ENCODE data around the gene HACD2. TPM values are rescaled to one million over a fixed set of nuclear protein-coding genes. Genes with fewer than 3 reads are reported as not detected.

The HACD2 gene
- total RNA-seq, 2 donors from 2014 or later, result 22.7 to 28.6 TPM

- Histone ChIP-seq H3K9me3 (no peaks in the 10 kb centered on the region), H3K36me3 (no peaks in the 10 kb centered on the region), H3K27me3 (no peaks in the 10 kb centered on the region), H3K4me1 (no peaks in the 10 kb centered on the region), H3K27ac (no peak overlapping the region), H3K4me3 (no peak overlapping the region)
- TF ChIP-seq, protein P1, sequence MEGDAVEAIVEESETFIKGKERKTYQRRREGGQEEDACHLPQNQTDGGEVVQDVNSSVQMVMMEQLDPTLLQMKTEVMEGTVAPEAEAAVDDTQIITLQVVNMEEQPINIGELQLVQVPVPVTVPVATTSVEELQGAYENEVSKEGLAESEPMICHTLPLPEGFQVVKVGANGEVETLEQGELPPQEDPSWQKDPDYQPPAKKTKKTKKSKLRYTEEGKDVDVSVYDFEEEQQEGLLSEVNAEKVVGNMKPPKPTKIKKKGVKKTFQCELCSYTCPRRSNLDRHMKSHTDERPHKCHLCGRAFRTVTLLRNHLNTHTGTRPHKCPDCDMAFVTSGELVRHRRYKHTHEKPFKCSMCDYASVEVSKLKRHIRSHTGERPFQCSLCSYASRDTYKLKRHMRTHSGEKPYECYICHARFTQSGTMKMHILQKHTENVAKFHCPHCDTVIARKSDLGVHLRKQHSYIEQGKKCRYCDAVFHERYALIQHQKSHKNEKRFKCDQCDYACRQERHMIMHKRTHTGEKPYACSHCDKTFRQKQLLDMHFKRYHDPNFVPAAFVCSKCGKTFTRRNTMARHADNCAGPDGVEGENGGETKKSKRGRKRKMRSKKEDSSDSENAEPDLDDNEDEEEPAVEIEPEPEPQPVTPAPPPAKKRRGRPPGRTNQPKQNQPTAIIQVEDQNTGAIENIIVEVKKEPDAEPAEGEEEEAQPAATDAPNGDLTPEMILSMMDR (IDR thresholded peaks at IDR 0.05), result no peak
- DNase-seq (ENCODE audit: low spot score), result no peak
Observed at GRCh38 chr3:123476967-123477750, 107.7 kb downstream of the HACD2 start.

DNA sequence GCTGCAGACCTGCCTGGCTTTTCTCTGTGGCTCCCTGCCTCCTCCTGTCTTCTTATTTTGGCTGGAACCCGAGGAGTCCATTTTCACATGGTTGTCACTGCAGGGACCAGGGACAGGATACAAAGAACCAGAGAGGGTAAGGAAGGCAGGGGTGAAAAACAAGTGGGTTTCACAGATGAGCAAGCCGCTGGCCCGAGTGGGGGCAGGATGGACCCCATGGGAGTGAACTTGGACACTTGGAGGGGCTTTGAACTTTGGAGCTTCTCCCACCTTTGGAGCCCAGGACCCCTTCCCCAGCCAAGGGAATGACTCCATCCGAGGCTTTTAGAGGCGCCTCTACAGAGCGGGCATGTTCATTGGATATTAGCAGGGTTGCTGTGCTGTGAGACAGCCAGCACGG is 109.1 kb downstream of the HACD2 start:
- no peak overlapping the region for H3K4me3 ChIP-seq
- no peaks in the 10 kb centered on the region for H3K36me3 ChIP-seq
- no peaks in the 10 kb centered on the region for H3K27me3 ChIP-seq
- no peaks in the 10 kb centered on the region for H3K4me1 ChIP-seq
- DNase-seq (ENCODE audit: low spot score), result no peak
- TF ChIP-seq, protein P1 (IDR thresholded peaks at IDR 0.05), result no peak
- no peaks in the 10 kb centered on the region for H3K9me3 ChIP-seq
- H3K27ac ChIP-seq, result no peak overlapping the region

- DNase-seq (ENCODE audit: low spot score), result no peak
- H3K4me1 ChIP-seq, result no peaks in the 10 kb centered on the region
- H3K9me3 ChIP-seq, result no peaks in the 10 kb centered on the region
- H3K4me3 ChIP-seq, result no peak overlapping the region
- no peaks in the 10 kb centered on the region for H3K27me3 ChIP-seq
- H3K36me3 ChIP-seq, result no peaks in the 10 kb centered on the region
- TF ChIP-seq, protein P1 (IDR thresholded peaks at IDR 0.05), result no peak
- no peak overlapping the region for H3K27ac ChIP-seq
Observed at GRCh38 chr3:123471106-123471505, 113.7 kb downstream of the HACD2 start.

- Histone ChIP-seq H3K4me3 (no peak overlapping the region), H3K27ac (no peak overlapping the region), H3K36me3 (no peaks in the 10 kb centered on the region), H3K4me1 (no peaks in the 10 kb centered on the region), H3K27me3 (no peaks in the 10 kb centered on the region), H3K9me3 (no peaks in the 10 kb centered on the region)
- DNase-seq (ENCODE audit: low spot score), result no peak
- TF ChIP-seq, protein P1 (IDR thresholded peaks at IDR 0.05), result peak in 1 of 2 donors; percentile 13
Observed at GRCh38 chr3:123469323-123469995, 115.4 kb downstream of the HACD2 start.

GRCh38 chr3:123467046-123467445 is 117.8 kb downstream of the HACD2 start:
- Histone ChIP-seq H3K9me3 (no peaks in the 10 kb centered on the region), H3K4me3 (no peak overlapping the region), H3K27ac (no peak overlapping the region), H3K4me1 (no peaks in the 10 kb centered on the region), H3K27me3 (no peaks in the 10 kb centered on the region), H3K36me3 (no peaks in the 10 kb centered on the region)
- TF ChIP-seq, protein P1 (IDR thresholded peaks at IDR 0.05), result no peak
- DNase-seq (ENCODE audit: low spot score), result no peak
